Motor neuron (in vitro differentiated cells): ENCODE results near the gene MAN1B1. TPM values are rescaled to one million over a fixed set of nuclear protein-coding genes. Genes with fewer than 3 reads are reported as not detected.

Experiments
- ATAC-seq, 8 experiments: fragments of 200-7000 bp; cut with Tn5 transposase; replicated peaks in 6 of 8; 2 replicates each; pipeline ENCODE4 v1.8.0; 2021; ENCODE audit warnings: mild to moderate bottlenecking in 8 of 8, moderate library complexity in 8 of 8
- H3K27ac ChIP-seq, 2 donors: fragments of 250-450 bp; sonication (Bioruptor Pico); 2 replicates each; pipeline ENCODE4 v1.9.0; 2021; ENCODE audit warnings: antibody characterized with exemption in 2 of 2, mild to moderate bottlenecking in 2 of 2, moderate library complexity in 1 of 2
- H3K4me1 ChIP-seq, 2 donors: fragments of 250-450 bp; sonication (Bioruptor Pico); replicated peaks in 1 of 2; 2 replicates each; pipeline ENCODE4 v1.6.1; 2021; ENCODE audit warnings: antibody characterized with exemption in 2 of 2, mild to moderate bottlenecking in 2 of 2, moderate library complexity in 1 of 2
- H3K4me3 ChIP-seq, 5 donors: fragments of 250-450 bp; sonication (Bioruptor Pico); 2 replicates each; pipeline ENCODE4 v1.9.0; 2021; ENCODE audit warnings: antibody characterized with exemption in 5 of 5, mild to moderate bottlenecking in 5 of 5, moderate library complexity in 4 of 5
- WGBS, 10 experiments: fragments of 450-650 bp; shearing (Covaris generic); methylation state at CpG; one replicate each; pipeline ENCODE4 v1.0.0; 2022; 5-methylcytosine and 5-hydroxymethylcytosine counted together
- in situ Hi-C, 9 experiments: fragments of 400-800 bp; cut with MboI; loops; one replicate each; pipeline ENCODE4 v1.15.0; 2021; ENCODE audit warnings: low sequenced_read_pairs in 9 of 9, low pct_unique_long_range_greater_than_20kb in 2 of 9; ENCODE audit not compliant: unreplicated experiment in 9 of 9
- total RNA-seq, 8 experiments: library from RNA; unstranded; fragments of 300-600 nt; gene quantifications; 2 replicates each; pipeline versions ENCODE4 v1.2.3 to v1.2.4, GENCODE V29; 2022

Gene MAN1B1
- total RNA-seq, 8 experiments from 2014 or later: 28.6 to 89.3 (median 50.3) TPM

DNA sequence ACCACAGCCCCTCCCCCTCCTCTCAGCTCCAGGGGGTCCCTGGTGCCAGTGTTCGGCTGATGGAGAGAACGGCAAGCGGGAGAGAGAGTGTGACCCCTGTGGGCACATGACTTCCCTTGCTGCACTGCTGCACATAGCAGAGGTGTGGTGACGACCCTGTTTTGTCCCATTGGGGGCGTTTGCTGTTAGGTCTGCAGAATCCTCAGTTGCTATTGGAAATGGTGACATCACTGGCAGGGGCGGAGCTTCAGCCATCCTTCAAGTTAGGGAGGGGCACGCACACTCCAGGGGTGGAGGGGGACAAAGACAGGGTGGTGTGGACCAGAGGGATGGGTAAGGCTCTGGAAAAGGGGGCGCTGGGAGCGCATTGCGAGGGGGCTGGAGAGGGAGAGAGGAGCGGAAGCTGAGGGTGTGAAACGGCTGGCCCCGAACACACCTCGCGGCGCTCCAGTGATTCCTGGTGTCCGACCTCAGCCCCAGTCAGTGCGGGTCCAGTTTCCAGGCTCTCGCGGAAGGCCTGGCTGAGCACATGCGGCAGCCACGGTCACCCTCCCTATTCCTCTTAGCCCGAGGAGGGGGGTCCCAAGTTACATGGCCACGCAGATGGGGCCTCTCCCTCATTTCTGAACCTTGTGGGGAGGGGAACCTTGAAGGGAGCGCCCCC is 51.4 kb downstream of the MAN1B1 start:
- in situ Hi-C loops: no loop called here
- H3K4me3 ChIP-seq: peak overlapping the region; percentile 12 to 37 (median 23)
- H3K4me1 ChIP-seq: peaks cover 10 to 12% of the 10 kb centered on the region in 2 donors
- WGBS, 10 experiments: 0 to 41% (median 20%) methylated on average over 1 to 8 of the region's 25 CpGs; no CpG with 5 or more reads in 5 of the 10 experiments
- ATAC-seq: peak in 6 of 8 experiments; percentile 25 to 90 (median 86)
- peak overlapping the region in 1 of 2 donors; percentile 59 for H3K27ac ChIP-seq

DNA sequence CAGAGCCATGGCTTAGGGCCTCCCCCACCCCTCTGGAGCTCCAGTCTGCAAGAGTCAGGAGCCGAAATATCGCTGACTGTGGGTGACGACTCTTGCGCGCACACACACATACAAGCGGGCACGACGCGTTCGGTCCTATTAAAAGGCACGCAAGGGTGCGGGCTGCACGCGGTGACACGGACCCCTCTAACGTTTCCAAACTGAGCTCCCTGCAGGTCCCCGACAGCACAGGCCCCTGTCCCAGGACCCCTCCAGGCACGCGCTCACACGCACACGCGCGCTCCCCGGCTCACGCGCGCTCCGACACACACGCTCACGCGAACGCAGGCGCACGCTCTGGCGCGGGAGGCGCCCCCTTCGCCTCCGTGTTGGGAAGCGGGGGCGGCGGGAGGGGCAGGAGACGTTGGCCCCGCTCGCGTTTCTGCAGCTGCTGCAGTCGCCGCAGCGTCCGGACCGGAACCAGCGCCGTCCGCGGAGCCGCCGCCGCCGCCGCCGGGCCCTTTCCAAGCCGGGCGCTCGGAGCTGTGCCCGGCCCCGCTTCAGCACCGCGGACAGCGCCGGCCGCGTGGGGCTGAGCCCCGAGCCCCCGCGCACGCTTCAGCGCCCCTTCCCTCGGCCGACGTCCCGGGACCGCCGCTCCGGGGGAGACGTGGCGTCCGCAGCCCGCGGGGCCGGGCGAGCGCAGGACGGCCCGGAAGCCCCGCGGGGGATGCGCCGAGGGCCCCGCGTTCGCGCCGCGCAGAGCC is 52.1 kb downstream of the MAN1B1 start, which contains the start of gene GRIN1:
Gene GRIN1, plus strand, starts transcription at position 433 of the 746 bp plus-strand sequence. CDS start 333 bp downstream, outside the sequence.
- Histone ChIP-seq H3K4me1 (peaks cover 10 to 12% of the 10 kb centered on the region in 2 donors), H3K4me3 (peak within 1 kb of the TSS; percentile 12 to 37 (median 23)), H3K27ac (peak within 1 kb of the TSS in 1 of 2 donors; percentile 59)
- in situ Hi-C loops: no loop called here
- whole genome bisulfite sequencing, 10 experiments: 0 to 47% (median 30%) methylated on average over 3 to 13 of the region's 104 CpGs; no CpG with 5 or more reads in 7 of the 10 experiments
- peak; percentile 18 to 92 (median 38) for ATAC-seq

DNA sequence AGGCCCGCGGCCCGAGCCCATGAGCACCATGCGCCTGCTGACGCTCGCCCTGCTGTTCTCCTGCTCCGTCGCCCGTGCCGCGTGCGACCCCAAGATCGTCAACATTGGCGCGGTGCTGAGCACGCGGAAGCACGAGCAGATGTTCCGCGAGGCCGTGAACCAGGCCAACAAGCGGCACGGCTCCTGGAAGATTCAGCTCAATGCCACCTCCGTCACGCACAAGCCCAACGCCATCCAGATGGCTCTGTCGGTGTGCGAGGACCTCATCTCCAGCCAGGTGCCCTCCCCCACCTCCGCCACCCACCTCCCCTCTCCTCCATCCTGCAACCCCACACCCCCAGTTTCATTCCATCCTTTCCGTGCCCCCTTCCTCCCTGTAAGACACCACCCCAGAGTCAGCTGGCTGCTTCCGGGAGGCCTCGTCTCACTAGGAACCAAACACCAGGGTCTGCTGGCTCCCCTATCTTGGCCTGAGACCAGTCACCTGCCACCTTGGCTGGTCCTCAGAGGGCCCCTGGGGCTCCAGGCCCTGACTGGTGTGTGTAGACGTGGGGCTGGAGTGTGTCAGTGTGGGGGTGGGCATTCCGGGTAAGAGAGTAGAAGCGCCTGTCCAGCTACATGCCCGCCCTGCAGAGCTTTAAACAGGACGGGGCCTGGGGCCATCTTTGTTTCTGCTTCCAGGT is 52.8 kb downstream of the MAN1B1 start:
- H3K4me1 ChIP-seq: peaks cover 10 to 12% of the 10 kb centered on the region in 2 donors
- H3K27ac ChIP-seq: no peak overlapping the region
- peak overlapping the region; percentile 12 to 37 (median 23) for H3K4me3 ChIP-seq
- in situ Hi-C loops: no loop called here
- ATAC-seq: peak in 1 of 8 experiments; percentile 0
- WGBS, 10 experiments: 20 to 53% methylated on average over 2 to 3 of the region's 37 CpGs; no CpG with 5 or more reads in 8 of the 10 experiments

DNA sequence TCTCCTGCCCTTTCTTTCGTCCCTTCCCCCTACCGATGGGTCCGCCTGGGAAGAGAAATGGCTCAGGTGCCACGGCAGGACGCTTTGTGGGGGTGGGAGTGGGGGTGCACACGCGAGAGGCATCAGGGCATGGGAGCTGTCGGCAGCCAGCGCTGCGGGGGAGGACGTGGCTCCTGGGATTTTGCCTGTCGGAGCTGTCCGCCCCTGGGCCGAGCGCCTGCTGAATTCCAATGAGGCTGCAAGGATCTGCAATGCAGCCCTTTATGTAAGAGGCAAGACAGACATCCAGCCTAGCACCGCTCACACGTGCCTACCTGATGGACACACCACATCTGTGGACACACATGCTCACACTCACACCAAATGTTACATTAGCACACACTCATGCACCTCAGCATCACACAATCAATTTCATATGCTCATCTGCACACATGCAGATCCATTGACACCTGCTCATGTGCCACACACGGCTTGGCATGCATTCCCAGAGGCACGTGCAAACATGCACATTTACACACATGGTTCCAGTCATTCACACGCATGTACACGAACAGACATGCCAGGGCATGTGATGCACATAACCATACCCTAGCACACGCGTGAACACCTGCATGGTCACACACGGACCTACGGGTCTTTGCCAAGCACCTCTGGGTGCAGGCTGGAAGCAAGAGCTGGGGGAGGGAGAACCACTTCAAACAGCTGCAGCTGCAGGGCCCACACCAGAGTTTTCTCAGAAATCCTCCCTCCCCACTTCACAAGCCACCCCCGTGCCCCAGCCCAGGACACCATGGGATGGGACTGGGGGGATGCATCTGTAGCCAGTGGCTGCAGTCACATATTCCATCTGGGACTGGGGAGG is 53.6 kb downstream of the MAN1B1 start:
- WGBS, 10 experiments: 30 to 67% (median 50%) methylated on average over 1 to 9 of the region's 26 CpGs; no CpG with 5 or more reads in 4 of the 10 experiments
- H3K4me1 ChIP-seq: peaks cover 10 to 12% of the 10 kb centered on the region in 2 donors
- no peak overlapping the region for H3K27ac ChIP-seq
- peak overlapping the region in 2 of 5 donors; percentile 3 to 37 for H3K4me3 ChIP-seq
- in situ Hi-C loops: no loop called here
- no peak for ATAC-seq

DNA sequence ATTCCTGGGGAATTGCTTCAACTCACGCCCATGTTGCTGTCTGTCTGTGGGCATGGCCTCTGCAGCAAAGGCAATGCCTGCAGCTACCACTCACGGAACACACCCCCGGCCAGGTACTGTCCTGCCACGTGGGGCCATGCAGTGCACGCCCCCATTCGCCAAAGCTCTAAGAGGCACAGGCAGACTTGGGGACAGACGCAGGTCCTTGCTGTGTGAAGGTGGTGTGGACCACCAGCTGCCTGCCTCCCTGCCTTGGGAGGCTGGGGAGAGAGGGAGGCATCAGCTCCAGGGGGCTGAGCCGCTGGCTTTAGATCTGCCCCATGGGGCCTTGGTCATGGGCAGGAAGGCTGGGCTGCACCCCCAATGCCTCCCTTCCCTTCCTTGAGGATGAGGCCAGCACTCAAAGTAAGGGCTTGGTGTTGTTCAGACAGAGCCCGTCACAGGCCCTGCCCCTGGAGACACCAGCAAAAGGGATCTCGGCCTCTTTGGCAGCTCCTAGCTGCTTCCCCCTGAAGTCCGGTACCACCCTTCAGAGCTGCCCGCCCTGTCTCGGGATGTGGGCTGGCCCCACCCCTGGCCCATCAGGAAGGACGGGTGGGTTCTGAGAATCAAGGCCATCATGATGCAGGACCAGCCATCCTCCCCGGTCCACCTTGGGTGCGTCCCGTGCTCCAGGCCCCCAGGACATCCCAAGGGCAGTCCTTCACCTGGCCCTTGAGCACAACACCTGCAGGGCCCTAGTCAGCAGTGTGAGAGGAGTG is 54.4 kb downstream of the MAN1B1 start:
- no peak overlapping the region for H3K4me3 ChIP-seq
- in situ Hi-C loops: no loop called here
- H3K4me1 ChIP-seq: peaks cover 10 to 12% of the 10 kb centered on the region in 2 donors
- 30 to 100% (median 60%) methylated on average over 1 to 4 of the region's 17 CpGs; no CpG with 5 or more reads in 5 of the 10 experiments for WGBS, 10 experiments
- H3K27ac ChIP-seq: no peak overlapping the region
- ATAC-seq: no peak

DNA sequence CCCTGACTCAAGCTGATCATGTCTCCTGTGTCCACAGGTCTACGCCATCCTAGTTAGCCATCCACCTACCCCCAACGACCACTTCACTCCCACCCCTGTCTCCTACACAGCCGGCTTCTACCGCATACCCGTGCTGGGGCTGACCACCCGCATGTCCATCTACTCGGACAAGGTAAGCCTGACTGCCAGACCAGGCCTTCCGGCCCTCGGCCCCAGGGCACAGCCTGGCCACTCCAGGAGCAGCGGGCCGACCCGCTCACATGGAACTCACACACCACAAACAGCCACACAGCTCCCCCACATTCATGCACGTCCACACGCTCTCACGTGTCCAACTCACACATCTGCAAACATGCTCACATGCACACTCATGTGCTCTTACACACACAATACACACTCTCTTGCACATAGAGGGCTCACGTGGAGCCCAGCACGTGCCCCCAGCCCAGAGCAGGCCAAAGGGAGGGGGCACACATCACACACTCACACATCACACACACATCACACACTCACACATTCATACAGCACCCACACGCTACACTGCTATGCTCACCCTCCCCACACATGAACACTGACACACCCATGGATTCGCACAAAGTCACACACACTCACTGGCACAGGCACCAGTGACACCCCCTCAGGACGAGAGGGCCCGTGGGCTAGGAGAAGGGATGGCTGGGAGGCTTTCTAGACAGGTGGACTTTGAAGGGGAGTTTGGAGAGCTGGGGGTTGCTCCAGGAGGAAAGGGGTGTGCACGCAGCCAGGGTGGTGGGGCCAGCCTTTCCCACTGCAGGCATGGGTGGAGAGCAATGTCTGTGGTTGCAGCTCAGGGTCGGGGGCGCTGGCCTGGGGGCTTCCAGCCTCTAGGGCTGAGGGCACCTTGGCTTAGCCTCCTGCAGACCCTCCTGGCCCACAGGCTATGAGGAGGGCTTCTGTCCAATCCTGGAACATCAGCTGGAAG is 55.5 kb downstream of the MAN1B1 start:
- no peak for ATAC-seq
- Histone ChIP-seq H3K27ac (no peak overlapping the region), H3K4me3 (no peak overlapping the region), H3K4me1 (peaks cover 7 to 12% of the 10 kb centered on the region in 2 donors)
- in situ Hi-C loops: no loop called here
- 14 to 100% (median 60%) methylated on average over 1 to 9 of the region's 24 CpGs; no CpG with 5 or more reads in 4 of the 10 experiments for WGBS, 10 experiments

DNA sequence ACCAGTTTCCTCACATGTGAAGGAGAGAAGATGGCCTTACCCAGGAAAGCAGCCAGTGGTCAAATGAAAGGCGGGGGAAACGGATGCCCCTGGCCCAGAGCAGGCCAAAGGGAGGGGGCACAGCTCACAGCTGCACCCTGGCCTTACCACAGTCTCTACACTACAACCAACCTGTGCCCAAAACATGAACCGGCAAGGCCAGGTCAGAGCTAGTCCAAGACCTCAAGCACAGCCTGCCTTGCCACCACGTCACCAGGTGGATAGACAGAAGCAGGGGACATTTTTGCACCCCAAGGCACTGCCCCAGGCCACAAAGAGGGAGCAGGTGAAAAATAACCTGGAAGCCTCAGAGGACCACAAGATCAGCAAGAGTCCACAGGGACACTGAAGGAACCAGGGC is 56.7 kb downstream of the MAN1B1 start:
- in situ Hi-C loops: no loop called here

DNA sequence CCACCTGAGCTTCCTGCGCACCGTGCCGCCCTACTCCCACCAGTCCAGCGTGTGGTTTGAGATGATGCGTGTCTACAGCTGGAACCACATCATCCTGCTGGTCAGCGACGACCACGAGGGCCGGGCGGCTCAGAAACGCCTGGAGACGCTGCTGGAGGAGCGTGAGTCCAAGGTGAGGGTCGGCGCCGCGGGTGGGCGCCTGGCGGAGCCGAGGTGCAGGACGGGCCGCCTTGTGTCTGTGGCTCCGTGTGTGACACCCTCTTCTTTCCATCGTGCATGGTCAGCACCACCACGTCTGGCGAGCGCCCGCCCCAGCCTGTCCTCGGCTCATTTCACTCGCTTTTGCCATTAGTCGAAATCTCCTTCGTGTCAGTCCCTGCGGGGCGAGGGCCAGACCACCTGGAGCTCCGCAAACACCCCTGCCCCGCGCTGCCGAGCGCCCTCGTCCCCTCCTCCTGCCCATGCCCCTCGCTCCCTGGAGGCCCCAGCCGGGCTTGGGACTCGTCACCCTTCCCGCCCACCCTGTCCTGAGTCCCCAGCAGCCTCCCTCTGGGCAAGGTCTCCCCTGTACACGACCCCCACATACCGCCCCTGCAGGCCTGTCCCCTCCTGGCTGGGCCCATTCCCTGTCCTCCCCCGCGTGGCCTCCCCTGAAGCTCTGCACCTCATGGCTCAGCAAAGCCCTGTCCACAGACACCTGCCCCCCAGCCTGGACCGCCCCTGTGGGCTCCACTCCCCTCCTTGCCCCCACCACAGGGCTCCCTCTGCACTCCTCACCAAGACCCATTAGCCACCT is 59.1 kb downstream of the MAN1B1 start:
- in situ Hi-C loops: no loop called here
- no peaks in the 10 kb centered on the region for H3K4me1 ChIP-seq
- no CpG with 5 or more reads among the region's 49 CpGs for WGBS, 10 experiments
- H3K4me3 ChIP-seq: no peak overlapping the region
- ATAC-seq: no peak
- no peak overlapping the region for H3K27ac ChIP-seq

More for the DNA sequence above, 56.7 kb downstream of the MAN1B1 start:
- no peak for ATAC-seq
- Histone ChIP-seq H3K27ac (no peak overlapping the region), H3K4me3 (no peak overlapping the region), H3K4me1 (peaks cover 0 to 5% of the 10 kb centered on the region in 2 donors)
- WGBS, 10 experiments: 11 to 50% (median 15%) methylated on average over 1 to 3 of the region's 4 CpGs; no CpG with 5 or more reads in 4 of the 10 experiments

DNA sequence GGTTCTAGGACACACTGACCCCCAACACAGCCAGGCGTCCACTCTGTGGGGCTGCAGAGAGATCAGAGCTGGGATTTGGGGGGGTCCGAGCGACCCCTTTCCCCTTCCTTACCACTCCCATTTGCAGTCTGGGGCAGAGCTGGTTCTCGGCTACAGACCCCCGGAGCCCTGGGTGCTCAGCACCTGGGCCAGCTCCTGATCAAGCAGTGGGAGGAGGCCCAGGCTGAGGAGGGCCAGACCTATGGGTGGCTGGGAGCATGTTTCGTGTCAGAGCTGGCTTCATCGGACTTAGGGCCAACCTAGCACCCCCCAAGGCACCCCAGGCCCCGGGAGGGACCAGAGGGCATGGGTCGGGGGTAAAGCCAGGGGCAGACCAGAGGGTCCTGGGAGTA is 59.7 kb downstream of the MAN1B1 start:
- in situ Hi-C loops: no loop called here
- 26% methylated on average over 3 of the region's 9 CpGs; no CpG with 5 or more reads in 9 of the 10 experiments for WGBS, 10 experiments
- H3K4me1 ChIP-seq: no peaks in the 10 kb centered on the region
- peak in 1 of 8 experiments; percentile 24 for ATAC-seq
- H3K4me3 ChIP-seq: no peak overlapping the region
- H3K27ac ChIP-seq: no peak overlapping the region

DNA sequence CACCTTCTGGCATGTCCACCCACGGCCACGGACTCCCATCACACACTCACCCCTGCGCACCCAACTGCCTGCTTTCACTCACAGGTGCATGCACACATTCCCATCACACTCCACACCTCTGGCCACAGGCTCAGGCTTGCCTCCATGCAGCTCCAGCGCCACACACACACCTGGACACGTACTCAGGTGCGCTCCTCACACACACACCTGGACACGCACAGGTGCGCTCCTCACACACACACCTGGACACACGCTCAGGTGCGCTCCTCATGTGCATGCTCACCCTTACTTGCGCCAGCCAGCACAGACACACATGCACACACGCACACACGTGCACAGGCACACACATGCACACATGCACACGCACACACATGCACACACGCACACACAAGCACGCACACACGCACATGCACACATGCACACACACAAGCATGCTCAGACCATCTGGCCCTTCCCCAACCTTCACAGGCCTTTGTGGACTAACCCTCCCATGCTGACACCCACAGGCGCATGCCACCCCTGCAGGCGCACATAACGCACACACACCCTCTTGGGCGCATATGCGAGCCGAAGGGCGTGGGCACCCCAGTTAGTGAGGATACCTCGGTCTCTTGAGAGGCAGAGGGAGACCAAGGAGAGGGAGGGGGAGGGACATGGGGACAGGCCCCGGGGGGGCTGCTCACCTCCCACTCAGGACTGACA is 60.5 kb downstream of the MAN1B1 start:
- Histone ChIP-seq H3K27ac (no peak overlapping the region), H3K4me1 (no peaks in the 10 kb centered on the region), H3K4me3 (no peak overlapping the region)
- in situ Hi-C loops: no loop called here
- 68 to 80% (median 74%) methylated on average over 1 to 10 of the region's 26 CpGs; no CpG with 5 or more reads in 7 of the 10 experiments for WGBS, 10 experiments
- ATAC-seq: peak in 3 of 8 experiments; percentile 36 to 64 (median 37)
